ENCODE data around the gene GDNF.
"Not testable (repeated sequence)": the region's sequence is repeated elsewhere in the genome, so short reads cannot be mapped to it uniquely, and the experiment has no call there.

Gene GDNF, protein sequence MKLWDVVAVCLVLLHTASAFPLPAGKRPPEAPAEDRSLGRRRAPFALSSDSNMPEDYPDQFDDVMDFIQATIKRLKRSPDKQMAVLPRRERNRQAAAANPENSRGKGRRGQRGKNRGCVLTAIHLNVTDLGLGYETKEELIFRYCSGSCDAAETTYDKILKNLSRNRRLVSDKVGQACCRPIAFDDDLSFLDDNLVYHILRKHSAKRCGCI

DNA sequence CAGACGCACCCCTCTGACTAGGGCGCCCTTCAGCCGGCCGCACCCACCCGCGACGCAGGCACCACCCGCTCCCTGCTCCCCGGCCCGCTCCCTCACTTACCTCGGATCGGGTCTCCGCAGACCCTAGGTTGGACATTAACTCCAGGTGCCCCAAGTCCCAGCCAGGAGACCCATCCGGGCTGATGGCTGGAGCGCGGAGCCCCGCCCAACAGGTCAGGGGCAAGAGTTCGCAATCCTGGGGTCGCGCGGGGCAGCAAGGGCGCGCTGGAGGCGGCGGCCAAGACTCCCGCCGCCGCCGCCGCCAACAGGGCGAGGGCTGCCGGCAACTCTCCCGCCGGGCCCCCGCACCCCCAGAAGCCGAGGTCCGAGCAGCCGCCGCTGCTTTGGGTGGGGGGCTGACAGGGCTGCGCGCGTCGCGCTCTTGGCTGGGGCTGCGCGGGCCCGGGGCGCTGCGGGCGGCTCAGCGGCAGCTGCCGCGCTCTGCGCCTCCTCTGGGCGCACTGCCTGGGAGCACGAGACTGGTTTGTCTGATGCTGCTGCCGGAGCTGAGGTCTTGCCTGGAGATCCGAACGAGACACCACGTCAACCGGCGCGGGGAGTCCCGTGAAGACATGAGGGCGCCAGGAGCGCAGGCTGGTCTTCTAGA lies at the start of gene GDNF:
GDNF (minus strand) TSS at position 635 of the 646 bp plus-strand sequence. CDS start 5,245 bp downstream, outside the sequence.
- DNase-seq (ENCODE audit: low spot score): peak; percentile 47

DNA sequence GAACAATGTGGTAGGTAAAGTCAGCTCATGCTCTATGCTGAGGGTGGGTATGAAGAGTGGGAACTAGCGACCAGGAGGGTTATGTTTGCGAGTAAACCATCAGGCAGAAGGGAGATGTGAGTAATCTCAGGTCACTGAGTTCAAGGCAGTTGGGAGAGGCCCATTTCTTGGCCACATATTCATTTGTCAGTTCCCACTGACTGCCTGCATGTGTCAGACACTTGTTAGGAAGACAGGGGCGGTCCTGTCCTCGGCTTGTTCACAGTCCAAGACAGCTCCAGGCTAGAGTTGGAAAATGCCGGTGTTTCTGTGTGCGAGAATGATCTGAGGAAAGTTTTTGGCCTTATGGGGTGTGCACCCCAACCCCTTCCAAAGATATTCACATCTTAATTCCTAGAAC lies 48.6 kb upstream of the GDNF start:
- peak; percentile 72 for DNase-seq (ENCODE audit: low spot score)

DNA sequence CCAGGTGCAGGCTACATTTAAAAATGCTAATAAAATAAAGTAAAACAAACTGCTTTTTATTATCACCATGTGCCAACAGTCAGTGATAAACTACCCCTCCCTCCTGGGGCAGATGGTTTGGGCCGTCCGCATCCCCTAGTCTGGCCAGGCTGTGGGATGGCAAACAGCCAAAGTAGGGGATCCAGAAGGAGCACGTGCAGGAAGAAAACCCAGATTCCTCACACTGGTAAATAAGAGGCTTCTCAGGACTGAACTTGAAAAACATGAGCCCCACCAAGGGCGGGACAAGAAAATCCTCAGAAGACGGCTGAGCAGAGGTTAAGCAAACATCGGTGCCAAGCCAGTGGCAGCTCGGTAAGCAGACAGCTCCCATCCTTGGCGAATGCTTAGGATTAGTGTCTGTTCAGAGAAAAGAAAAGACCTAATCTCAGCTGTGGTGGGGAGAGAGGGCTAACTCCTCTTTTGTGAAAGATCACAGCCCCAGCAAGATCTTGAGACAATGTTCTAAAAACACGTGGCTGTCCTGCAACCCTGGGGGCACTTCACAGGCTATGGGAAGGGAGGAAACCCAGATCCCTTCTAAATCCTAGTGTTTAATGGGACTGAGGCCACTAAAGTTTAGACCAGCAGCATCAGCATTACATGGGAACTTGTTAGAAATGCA lies 46.5 kb upstream of the GDNF start:
- no peak for DNase-seq (ENCODE audit: low spot score)

DNA sequence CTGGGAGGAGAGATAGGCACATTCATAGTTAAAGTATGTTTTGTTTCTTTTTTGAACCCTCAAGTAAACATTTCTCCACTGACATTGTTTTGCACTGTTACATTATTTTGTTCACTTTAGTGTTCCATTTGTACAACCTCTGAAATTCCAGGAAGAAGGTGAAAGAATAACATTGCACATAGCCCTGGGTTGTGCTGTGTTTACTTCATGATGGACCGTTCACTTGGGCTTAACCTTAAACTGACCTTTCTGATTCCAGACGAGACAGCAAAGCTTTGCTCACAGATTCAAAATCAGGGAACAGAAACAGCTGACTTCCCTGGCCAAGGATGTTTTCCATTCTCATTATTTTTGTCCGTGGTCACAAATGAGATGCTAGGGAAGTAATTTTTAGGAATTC lies 42.8 kb upstream of the GDNF start:
- peak; percentile 30 for DNase-seq (ENCODE audit: low spot score)

DNA sequence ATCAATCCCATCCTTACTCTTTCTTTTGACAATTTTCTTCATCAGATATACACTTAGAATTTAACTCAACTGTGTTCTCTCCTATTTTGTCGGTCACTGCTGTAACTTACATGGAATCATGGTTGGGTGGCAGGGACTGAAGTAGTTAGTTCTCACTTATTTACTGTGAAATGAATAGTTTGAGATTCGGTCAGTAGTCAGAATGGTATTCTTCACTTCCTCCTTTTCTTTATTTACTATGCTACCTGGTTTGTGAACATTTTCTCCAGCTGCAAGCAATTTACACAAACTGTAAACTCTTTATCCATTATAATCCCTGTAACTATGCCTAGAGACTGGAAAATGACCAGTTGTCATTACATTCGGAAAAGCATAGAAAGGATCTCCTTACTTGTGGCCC lies 41.5 kb upstream of the GDNF start:
- DNase-seq (ENCODE audit: low spot score): no peak

DNA sequence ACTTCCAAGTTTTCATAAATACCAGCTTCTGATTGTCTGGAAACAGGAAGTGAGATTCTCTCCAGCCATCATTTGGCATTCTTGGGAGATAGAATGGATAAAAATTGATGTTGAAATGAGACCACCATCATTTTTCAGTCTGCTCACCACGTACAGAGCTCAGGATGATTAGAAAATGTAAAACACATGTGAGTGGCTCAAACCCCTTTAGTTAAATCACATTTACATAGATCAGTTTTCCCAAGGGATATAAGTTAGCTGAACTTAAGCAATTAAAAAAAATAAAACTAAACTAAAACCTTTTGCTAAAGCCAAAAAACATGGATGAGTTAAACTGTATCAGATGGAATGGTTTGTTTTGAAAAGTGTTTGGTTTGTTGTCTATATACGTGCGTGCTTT lies 37.1 kb upstream of the GDNF start:
- no peak for DNase-seq (ENCODE audit: low spot score)

DNA sequence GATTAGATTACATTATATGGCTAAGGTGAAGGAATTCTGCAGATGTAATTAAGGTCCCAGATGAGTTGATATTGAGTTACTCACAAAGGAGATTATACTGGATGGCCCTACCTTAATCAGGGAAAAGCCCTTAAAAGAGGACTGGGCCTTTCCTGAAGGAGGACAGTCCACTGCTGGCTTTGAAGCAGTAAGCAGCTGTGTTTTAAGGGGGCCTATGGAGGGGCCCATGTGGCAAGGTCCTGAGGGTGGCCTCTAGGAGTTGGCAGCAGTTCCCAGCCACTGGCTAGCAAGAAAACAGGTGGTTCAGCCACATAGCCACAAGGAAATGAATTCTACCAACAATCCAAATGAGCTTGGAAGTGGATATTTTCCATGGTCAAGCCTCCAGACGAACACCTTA lies 36.4 kb upstream of the GDNF start:
- no peak for DNase-seq (ENCODE audit: low spot score)

DNA sequence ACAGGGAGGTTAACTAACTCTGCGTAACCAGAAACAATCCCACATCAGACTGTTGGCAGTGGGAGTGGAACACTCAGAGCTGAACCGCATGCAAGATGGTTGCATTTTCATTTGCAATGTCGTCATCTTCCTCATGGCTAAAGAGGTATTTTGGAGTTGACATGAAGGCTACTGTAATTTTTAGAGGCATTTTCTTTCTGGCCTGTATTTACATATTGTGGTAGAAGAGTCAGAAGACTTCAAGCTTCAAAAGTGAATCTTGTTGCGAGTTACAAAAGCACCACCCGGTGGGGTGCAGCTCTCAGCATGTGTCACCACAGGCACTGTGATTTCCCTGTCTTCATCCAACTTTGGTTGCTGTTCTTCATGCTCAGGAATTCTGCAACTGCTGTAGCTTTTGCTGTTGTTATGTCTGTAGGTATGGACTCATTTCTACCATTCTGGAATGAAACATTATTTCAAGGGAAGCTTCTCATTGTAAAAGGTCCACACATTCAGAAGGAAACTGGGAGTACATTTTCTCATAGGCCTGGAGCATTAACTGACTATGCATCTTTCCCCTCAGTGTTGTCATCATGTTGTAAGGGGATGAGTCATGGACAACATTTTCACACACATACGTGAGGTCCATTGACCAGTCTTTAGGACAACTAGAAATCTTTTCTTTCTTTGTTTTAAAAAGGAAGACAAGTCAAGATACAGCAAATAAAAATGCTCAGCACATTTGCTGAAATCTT lies 35.4 kb upstream of the GDNF start:
- DNase-seq (ENCODE audit: low spot score): peak; percentile 40

DNA sequence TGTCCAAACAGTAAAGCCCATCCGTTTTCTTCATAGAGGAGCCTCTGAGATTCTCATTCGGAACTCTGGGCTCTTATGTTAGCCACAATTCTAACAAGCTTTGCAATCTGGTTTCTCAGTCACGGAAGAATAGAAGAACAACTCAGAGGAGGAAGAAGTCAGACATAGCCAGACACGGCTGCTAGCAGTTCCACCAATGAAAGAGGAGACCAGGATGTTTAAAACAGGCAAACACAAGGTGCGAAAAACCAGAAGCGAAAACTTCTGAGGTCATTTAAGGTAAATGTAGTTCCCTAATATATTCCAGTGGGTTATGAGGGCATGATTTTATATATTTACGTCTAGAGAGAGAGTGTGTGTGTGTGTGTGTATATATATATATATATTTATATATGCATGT lies 34.1 kb upstream of the GDNF start:
- no peak for DNase-seq (ENCODE audit: low spot score)

DNA sequence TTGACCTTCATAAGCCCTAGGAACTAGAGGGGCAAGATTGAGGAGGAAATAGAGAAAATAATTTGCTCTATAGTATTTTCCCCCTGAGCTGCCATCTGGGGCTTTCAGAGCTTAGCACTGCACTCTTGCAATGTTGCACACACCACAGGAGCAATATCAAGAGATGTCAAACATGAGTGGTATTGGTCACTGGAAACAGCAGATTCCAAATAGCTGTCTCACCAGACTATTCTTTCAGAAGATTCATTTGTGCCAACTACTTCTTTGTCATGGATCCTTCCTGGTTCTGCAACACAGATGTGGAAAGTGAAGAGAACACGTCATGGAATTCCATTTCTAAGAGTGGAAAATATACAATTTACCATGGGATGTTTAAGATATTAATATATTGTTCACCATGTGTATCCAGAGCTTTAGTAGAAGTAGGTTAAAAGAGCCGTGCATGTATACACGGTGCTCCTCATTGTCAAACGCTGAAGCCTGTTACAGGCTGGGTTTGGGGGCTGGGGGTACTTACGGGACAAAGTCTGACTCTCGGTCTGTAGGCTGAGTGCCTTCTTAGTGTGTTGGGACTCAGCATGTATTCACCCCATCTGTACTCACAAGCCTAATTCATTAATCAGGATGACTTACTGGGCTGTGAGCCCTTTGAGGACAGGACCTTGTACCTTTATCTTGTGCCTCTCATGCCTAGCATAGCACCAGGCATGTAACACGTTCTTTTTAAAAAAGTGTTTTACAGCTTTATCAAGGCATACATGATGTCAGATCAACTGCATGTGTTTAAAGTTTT lies 31.4 kb upstream of the GDNF start:
- DNase-seq (ENCODE audit: low spot score): peak; percentile 29

DNA sequence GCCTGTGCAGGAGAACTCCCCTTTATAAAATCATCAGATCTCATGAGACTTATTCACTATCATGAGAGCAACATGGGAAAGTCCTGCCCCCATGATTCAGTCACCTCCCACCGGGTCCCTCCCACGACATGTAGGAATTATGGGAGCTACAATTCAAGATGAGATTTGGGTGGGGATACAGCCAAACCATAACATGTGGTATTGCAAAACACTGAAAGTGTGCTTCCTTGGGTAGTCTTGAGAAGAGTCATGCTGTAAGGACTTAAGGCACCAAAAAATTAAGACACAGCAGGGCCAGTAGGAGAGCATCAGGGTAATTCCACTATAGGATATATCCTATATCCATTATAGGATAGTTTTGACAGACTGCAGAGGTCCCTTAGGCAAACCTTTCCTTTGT lies 29.4 kb upstream of the GDNF start:
- no peak for DNase-seq (ENCODE audit: low spot score)

DNA sequence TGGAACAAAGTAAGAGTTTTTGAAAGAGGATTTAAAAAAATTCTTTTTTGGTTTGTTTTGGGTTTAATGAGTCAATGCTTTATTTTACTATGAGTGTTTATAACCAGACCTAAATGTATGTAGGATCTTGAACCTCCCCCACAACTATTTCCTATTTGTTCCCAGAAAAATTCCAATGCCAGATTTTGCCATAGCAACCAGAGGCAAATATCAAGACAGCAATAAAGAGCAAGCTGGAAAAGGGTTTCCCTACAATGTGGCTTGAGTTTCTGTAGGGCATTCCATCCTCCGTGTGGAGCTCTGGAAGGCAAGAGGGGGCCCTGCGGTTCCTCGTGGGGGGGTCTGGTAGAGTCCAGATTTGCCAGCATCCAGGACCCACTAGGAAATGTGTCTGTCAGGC lies 27.8 kb upstream of the GDNF start:
- DNase-seq (ENCODE audit: low spot score): no peak

DNA sequence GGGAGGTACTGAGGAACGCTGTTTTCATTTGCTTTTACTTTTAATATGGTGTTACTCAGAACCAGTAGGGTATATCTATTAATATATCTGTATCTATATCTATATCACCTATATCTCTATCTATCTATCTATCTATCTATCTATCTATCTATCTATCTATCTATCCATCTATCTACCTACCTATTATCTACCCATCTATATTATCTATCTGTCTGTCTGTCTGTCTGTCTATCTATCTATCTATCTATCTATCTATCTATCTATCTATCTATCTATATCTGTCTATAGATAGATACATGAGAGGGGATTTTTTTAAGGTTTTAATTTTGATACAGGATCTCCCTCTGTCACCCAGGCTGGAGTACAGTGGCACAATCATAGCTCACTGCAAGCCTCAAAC lies 23.1 kb upstream of the GDNF start:
- not testable (repeated sequence) for DNase-seq (ENCODE audit: low spot score)

DNA sequence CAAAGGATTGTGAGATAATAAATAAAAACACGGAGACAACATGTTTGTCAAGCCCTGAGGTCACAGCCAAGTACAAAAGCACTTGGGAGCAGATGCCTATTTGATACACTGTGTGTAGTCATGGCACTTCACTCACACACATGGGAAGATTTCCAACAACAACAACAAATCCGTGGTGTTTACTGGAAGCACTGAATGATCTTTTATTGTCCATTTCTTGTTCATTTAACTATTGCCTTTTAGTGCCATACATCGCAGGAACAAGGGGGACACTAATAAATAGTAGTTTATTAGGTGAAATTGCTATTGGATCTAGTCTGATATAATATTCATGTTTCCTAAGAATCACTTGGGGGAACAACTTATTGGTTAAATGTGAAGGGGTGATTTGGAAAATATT lies 20.4 kb upstream of the GDNF start:
- DNase-seq (ENCODE audit: low spot score): no peak

DNA sequence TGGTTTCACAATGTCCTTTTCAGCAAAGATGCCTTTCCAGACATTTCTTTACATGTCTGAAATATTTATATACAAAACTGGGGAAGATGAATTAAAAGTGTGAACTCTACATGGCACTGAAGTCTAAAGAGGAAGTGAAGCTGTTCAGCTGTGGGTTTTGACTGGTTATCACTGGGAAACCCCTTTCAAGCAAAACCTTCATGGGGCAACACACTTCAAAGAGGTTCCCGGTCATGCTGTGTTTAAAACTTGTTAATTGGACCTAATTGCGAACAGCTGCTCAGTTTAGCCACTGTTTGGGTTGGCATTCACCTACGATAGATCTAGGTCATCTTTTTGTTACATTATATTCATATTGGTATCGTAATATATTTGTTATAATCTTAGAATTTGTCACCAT lies 20.0 kb upstream of the GDNF start:
- DNase-seq (ENCODE audit: low spot score): no peak

DNA sequence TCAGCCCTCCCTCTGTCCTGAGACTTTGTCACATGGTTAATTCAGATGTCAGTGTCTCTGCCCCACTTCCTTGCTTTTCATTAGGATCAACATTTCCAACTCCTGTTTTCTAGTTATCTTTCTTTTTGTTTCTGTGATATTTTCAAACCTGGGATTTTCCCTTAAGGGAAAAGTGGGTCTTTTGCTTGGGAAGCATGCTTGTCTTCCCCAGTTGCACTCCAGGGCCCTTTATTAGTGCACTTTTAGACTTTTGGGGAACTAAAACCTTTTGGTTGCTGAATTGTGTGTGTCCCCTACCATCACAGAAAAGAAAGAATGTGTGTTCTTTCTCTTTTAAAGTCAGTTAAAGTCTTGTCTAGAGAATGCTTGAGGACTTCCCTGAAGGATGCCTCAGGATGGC lies 18.4 kb upstream of the GDNF start:
- DNase-seq (ENCODE audit: low spot score): no peak

DNA sequence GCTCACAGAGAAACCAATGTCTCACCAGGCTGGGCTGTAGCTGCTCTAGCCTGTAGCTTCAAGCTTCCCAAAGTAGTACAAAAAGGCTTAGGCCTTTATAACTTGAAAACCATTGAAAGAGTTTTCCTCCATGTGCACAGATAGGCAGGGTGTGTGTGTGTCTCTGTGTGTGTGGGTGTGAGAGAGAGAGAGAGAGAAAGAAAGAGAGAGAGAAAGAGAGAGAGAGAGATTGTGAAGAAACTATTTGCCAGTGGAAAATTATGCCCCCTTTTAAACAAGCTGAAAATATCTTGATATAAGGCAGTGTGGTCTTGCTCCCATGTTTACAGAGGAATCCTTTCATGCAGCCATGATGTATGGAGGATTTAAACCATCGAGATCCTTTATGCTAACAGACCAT lies 17.9 kb upstream of the GDNF start:
- no peak for DNase-seq (ENCODE audit: low spot score)

DNA sequence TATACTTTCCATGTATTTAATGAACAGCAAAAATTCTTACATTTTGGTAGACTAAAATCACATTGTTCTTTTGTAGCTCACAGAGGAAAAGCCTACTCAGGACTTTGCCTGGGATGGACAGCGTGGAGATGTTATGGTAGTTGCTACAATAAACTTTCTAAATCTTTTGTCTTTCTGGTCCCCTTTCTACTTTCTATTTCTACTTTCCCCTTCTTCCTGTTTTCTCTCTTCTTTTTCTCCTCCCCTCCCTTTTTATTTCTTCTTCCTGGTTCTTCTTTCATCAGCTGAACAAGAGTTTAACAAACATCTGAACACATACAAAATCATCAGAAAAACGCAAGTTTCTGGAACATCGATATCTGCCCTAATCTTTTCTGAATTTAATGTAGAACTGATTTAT lies 15.6 kb upstream of the GDNF start:
- DNase-seq (ENCODE audit: low spot score): no peak

DNA sequence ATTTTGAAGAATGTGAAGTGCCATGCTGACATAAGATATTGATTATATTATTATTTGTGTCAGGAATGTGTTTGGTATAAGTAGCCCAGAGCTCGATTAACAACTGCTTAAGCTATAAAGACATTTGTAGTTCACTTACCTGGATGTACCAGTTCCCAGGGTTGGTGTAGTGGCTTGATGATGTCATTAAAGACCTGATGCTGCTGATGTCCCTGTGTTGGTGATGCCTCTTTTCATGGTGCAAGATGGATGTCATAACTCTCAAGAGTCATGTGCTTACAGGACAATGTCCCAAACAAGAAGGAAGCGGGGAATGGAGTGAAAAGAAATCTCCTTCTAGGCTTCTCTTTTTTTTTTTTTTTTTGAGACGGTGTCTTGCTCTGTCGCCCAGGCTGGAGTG lies 11.5 kb upstream of the GDNF start:
- DNase-seq (ENCODE audit: low spot score): no peak

DNA sequence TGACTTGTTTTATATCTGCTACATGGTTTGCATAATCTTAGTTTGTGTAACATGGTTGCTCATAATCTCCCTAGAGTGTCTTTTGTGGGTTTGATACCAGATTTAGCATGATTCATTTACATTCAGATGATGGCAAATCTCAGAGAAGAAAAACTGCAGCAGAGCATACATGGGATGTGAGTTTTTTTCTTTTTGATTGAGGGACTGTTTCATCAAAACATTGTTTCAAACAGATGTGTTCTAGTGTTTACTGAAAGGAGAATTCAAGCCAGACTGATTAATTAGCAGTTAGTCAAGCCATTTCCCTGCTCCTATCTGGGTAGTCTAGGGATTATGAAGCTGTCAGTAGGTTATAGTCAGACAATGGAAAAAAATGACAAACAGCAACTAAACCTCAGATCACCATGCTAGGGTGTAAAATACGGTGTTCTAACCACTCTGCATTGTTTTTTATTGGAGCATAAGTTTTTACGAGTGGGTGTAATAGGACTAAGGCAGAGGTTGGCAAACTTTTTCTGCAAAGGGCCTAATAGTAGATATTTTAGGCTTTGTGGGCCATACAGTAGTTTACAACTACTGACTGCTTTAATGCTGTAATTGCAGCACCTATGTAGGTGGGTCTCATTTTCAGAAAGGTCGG lies 10.5 kb upstream of the GDNF start:
- no peak for DNase-seq (ENCODE audit: low spot score)

DNA sequence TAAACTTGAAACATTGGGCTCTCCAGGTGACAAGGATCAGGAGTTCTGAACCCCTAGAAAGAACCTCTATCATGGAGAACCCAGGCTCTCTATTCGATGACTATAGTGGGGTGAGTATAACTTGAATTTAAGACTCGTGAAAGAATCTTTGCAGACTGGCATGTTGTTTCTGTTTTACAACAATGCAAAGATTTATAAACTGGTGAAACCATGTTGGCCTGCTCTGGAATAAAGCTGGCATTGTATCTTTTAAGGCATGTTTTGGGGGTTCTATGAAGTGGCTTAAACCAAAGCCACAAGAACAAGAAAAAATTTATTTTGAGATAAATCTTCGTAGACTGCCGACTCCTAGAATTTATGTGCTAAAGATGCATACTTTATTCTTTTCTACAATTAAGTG lies 9.8 kb upstream of the GDNF start:
- no peak for DNase-seq (ENCODE audit: low spot score)

DNA sequence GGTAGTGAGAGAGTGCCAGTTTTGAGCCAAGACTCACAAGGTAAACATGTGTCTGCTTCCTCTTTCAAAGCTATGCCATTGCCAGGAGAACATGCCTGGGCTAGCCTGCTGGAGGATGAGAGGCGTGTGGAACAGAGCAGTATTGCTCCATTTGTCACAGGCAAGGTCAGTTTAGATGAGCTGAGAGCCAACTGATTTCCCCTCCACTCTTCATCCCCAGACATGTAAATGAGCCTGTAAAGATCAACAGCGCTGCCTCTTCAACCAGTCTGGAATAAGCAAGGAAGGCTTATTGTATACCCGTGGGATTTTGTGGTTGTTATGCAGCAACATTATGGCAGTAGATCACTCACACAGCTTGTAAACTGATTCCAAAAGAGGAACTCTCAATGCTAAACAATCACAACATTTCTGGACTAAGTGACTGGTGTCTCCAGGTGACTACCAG lies 8.2 kb upstream of the GDNF start:
- DNase-seq (ENCODE audit: low spot score): peak; percentile 69
